Activated naive CD4-positive, alpha-beta T cell treated with anti-CD3 and anti-CD28 coated beads, Interleukin-2, amount 50 U/mL, for 16 hours (primary cell): Measurements from ENCODE around the gene ARHGEF12.

Source experiments
- DNase-seq: peaks from one replicate; pipeline ENCODE4 v3.0.0-alpha.2; 2020

The ARHGEF12 gene

GRCh38 chr11:120335908-120336640 lies at the start of gene ARHGEF12:
TSS of gene ARHGEF12 (plus strand) at chr11:120336413. CDS start at chr11:120337244, 831 bp downstream.
- DNase-seq: peak; percentile 82

GRCh38 chr11:120288021-120288420 lies 48.2 kb upstream of the ARHGEF12 start:
- DNase-seq: no peak

GRCh38 chr11:120289426-120289825 lies 46.8 kb upstream of the ARHGEF12 start:
- no peak for DNase-seq

- no peak for DNase-seq
Observed at GRCh38 chr11:120290956-120291355, 45.3 kb upstream of the ARHGEF12 start.

GRCh38 chr11:120293038-120293800 lies 43.0 kb upstream of the ARHGEF12 start:
- DNase-seq: no peak

- DNase-seq: no peak
Observed at GRCh38 chr11:120294096-120294495, 42.1 kb upstream of the ARHGEF12 start.

GRCh38 chr11:120295099-120295498 lies 41.1 kb upstream of the ARHGEF12 start:
- no peak for DNase-seq

GRCh38 chr11:120296554-120296953 lies 39.7 kb upstream of the ARHGEF12 start:
- no peak for DNase-seq

- DNase-seq: no peak
Observed at GRCh38 chr11:120298461-120298860, 37.8 kb upstream of the ARHGEF12 start.

GRCh38 chr11:120302001-120302805 lies 34.0 kb upstream of the ARHGEF12 start:
- no peak for DNase-seq

- DNase-seq: peak; percentile 64
Observed at GRCh38 chr11:120303004-120303637, 33.1 kb upstream of the ARHGEF12 start.

GRCh38 chr11:120304526-120304925 lies 31.7 kb upstream of the ARHGEF12 start:
- DNase-seq: no peak

GRCh38 chr11:120305286-120305685 lies 30.9 kb upstream of the ARHGEF12 start:
- DNase-seq: no peak

- no peak for DNase-seq
Observed at GRCh38 chr11:120306519-120307242, 29.5 kb upstream of the ARHGEF12 start.

GRCh38 chr11:120307476-120307875 lies 28.7 kb upstream of the ARHGEF12 start:
- no peak for DNase-seq

GRCh38 chr11:120308081-120308480 lies 28.1 kb upstream of the ARHGEF12 start:
- no peak for DNase-seq

- DNase-seq: no peak
Observed at GRCh38 chr11:120310870-120311269, 25.3 kb upstream of the ARHGEF12 start.

- DNase-seq: no peak
Observed at GRCh38 chr11:120314861-120315260, 21.4 kb upstream of the ARHGEF12 start.

GRCh38 chr11:120316880-120317688 lies 19.1 kb upstream of the ARHGEF12 start:
- no peak for DNase-seq

- no peak for DNase-seq
Observed at GRCh38 chr11:120317689-120318480, 18.3 kb upstream of the ARHGEF12 start.
